NCI-H510A (cell line): ENCODE measurements around the gene HIVEP2.

Source experiments
- DNase-seq: peaks from one replicate; lab custom pipeline; 2025; lab: John Stamatoyannopoulos, UW

HIVEP2 gene

GRCh38 chr6:142887517-142887916, 57.5 kb downstream of the HIVEP2 start:
- DNase-seq = no peak

GRCh38 chr6:142886431-142887170, 58.4 kb downstream of the HIVEP2 start:
- DNase-seq = no peak

GRCh38 chr6:142885182-142885867, 59.7 kb downstream of the HIVEP2 start:
- DNase-seq = no peak

GRCh38 chr6:142884214-142885035, 60.6 kb downstream of the HIVEP2 start:
- no peak for DNase-seq

GRCh38 chr6:142883011-142883410, 62.0 kb downstream of the HIVEP2 start:
- DNase-seq = no peak

- no peak for DNase-seq
Measured at GRCh38 chr6:142881761-142882160, 63.2 kb downstream of the HIVEP2 start.

- DNase-seq = no peak
Measured at GRCh38 chr6:142881290-142881689, 63.7 kb downstream of the HIVEP2 start.

- DNase-seq = no peak
Measured at GRCh38 chr6:142880201-142880600, 64.8 kb downstream of the HIVEP2 start.

- no peak for DNase-seq
Measured at GRCh38 chr6:142879527-142879926, 65.4 kb downstream of the HIVEP2 start.

- DNase-seq = no peak
Measured at GRCh38 chr6:142879076-142879475, 65.9 kb downstream of the HIVEP2 start.

- DNase-seq = no peak
Measured at GRCh38 chr6:142878407-142878806, 66.6 kb downstream of the HIVEP2 start.

GRCh38 chr6:142874676-142875075, 70.3 kb downstream of the HIVEP2 start:
- no peak for DNase-seq

GRCh38 chr6:142872376-142872775, 72.6 kb downstream of the HIVEP2 start:
- no peak for DNase-seq

GRCh38 chr6:142871910-142872331, 73.1 kb downstream of the HIVEP2 start:
- no peak for DNase-seq

GRCh38 chr6:142870787-142871415, 74.1 kb downstream of the HIVEP2 start:
- DNase-seq = no peak

GRCh38 chr6:142868917-142869316, 76.1 kb downstream of the HIVEP2 start:
- no peak for DNase-seq

- DNase-seq = no peak
Measured at GRCh38 chr6:142867988-142868812, 76.8 kb downstream of the HIVEP2 start.

- DNase-seq = no peak
Measured at GRCh38 chr6:142867355-142867801, 77.6 kb downstream of the HIVEP2 start.

GRCh38 chr6:142863981-142864380, 81.0 kb downstream of the HIVEP2 start:
- no peak for DNase-seq

- DNase-seq = no peak
Measured at GRCh38 chr6:142861711-142862110, 83.3 kb downstream of the HIVEP2 start.

GRCh38 chr6:142860498-142860897, 84.5 kb downstream of the HIVEP2 start:
- no peak for DNase-seq
